ENCODE results near the gene RCOR3. TPM values are rescaled to one million over a fixed set of nuclear protein-coding genes. Genes with fewer than 3 reads are reported as not detected.
"Not testable (repeated sequence)": the region's sequence is repeated elsewhere in the genome, so short reads cannot be mapped to it uniquely, and the experiment has no call there.

The RCOR3 gene
- total and polyA plus RNA-seq, 10 of the 15 experiments (the other 5 are each of a cell fraction or from before 2014, with no cell fraction given) = 8.0 to 55.0 (median 25.1) TPM

GRCh38 chr1:211247921-211248320 lies 11.2 kb upstream of the RCOR3 start:
- ChIA-PET CTCF (interaction anchor here (1.4 kb wide), 1 partner anchor 9 kb away, joined by 7 read pairs; no protein-coding TSS in a partner anchor), RAD21 (ENCODE audit: unreplicated experiment) (no interaction called here), SMC1A (ENCODE audit: uncharacterized antibody, unreplicated experiment) (no interaction called here), POLR2A (no interaction called here)
- H2AFZ ChIP-seq (ENCODE audit: control insufficient read depth, low read depth, low read length) = no peak overlapping the region; the same call in 1 of the 2 replicates
- DNase-seq (ENCODE audit: low read depth, low spot score) = no peak
- no peak overlapping the region for H3K4me2 ChIP-seq (ENCODE audit: control insufficient read depth, insufficient read depth)
- H3K27ac ChIP-seq (ENCODE audit: control insufficient read depth, insufficient read depth) = no peak overlapping the region
- no peak overlapping the region for H3K4me3 ChIP-seq
- no peak for FAIRE-seq
- WGBS (ENCODE audit: insufficient coverage, insufficient replicate concordance, low lambda C conversion rate, missing lambda C conversion rate) = 5% methylated on average over 1 of the region's 1 CpG
- no peaks in the 10 kb centered on the region for H3K36me3 ChIP-seq (ENCODE audit: control insufficient read depth in 2 of 2, insufficient read depth in 2 of 2, low read length in 1 of 2)
- no peaks in the 10 kb centered on the region for H3K27me3 ChIP-seq (replicated peaks in 1 of 2; ENCODE audit: control insufficient read depth in 2 of 2, insufficient read depth in 2 of 2, low read length in 1 of 2)
- no peak overlapping the region for H3K9ac ChIP-seq (ENCODE audit: control insufficient read depth, insufficient read depth, low read length)
- H3K9me3 ChIP-seq (replicated peaks; ENCODE audit: control insufficient read depth, insufficient read depth, low read length) = no peaks in the 10 kb centered on the region
- no peaks in the 10 kb centered on the region for H3K79me2 ChIP-seq (ENCODE audit: control insufficient read depth, insufficient read depth, low read length)
- no TSS peak for BruUV-seq (replicated peaks)
- in situ Hi-C loops (cut with MboI) = no loop called here
- H3K4me1 ChIP-seq (ENCODE audit: control insufficient read depth, insufficient read depth, low read length) = no peaks in the 10 kb centered on the region
- ATAC-seq = no peak
- no peaks in the 10 kb centered on the region for H4K20me1 ChIP-seq (ENCODE audit: control insufficient read depth, insufficient read depth)
- intact Hi-C loops (cut with micrococcal nuclease; ENCODE audit: unreplicated experiment) = no loop called here
- TF ChIP-seq FOXK2 (IDR thresholded peaks at IDR 0.05) = no peak
- TF ChIP-seq KDM1A (IDR thresholded peaks at IDR 0.05; ENCODE audit: borderline replicate concordance) = no peak

GRCh38 chr1:211249611-211250010 lies 9.6 kb upstream of the RCOR3 start:
- H3K79me2 ChIP-seq (ENCODE audit: control insufficient read depth, insufficient read depth, low read length); H2AFZ ChIP-seq (ENCODE audit: control insufficient read depth, low read depth, low read length); BruUV-seq (replicated peaks); H3K4me1 ChIP-seq (ENCODE audit: control insufficient read depth, insufficient read depth, low read length); FAIRE-seq; in situ Hi-C loops (cut with MboI); H3K36me3 ChIP-seq (ENCODE audit: control insufficient read depth in 2 of 2, insufficient read depth in 2 of 2, low read length in 1 of 2); H3K4me2 ChIP-seq (ENCODE audit: control insufficient read depth, insufficient read depth); H3K9me3 ChIP-seq (replicated peaks; ENCODE audit: control insufficient read depth, insufficient read depth, low read length); H4K20me1 ChIP-seq (ENCODE audit: control insufficient read depth, insufficient read depth); DNase-seq (ENCODE audit: low read depth, low spot score); H3K27me3 ChIP-seq (replicated peaks in 1 of 2; ENCODE audit: control insufficient read depth in 2 of 2, insufficient read depth in 2 of 2, low read length in 1 of 2); H3K27ac ChIP-seq (ENCODE audit: control insufficient read depth, insufficient read depth); intact Hi-C loops (cut with micrococcal nuclease; ENCODE audit: unreplicated experiment); H3K9ac ChIP-seq (ENCODE audit: control insufficient read depth, insufficient read depth, low read length); H3K4me3 ChIP-seq; ATAC-seq; SMC1A ChIA-PET (ENCODE audit: uncharacterized antibody, unreplicated experiment): not testable (repeated sequence)
- ChIA-PET CTCF (interaction anchor here (1.2 to 1.6 kb wide), 2 partner anchors 9 to 801 kb away, joined by 3 to 6 read pairs; partner anchors contain the start of gene RCOR3), POLR2A (interaction anchor here (0.7 kb wide), 1 partner anchor 13 kb away, joined by 5 read pairs; no protein-coding TSS in a partner anchor), RAD21 (ENCODE audit: unreplicated experiment) (interaction anchor here (0.7 kb wide), 1 partner anchor 1112 kb away, joined by 3 read pairs; no protein-coding TSS in a partner anchor)
- WGBS (ENCODE audit: insufficient coverage, insufficient replicate concordance, low lambda C conversion rate, missing lambda C conversion rate) = 46% methylated on average over 3 of the region's 3 CpGs

All from GM12878 (cell line).